Measurements from ENCODE around the gene GRID1. TPM values are rescaled to one million over a fixed set of nuclear protein-coding genes. Genes with fewer than 3 reads are reported as not detected.

The GRID1 gene
- total RNA-seq, 4 donors from 2014 or later = 1.4 to 4.9 (median 2.0) TPM

DNA sequence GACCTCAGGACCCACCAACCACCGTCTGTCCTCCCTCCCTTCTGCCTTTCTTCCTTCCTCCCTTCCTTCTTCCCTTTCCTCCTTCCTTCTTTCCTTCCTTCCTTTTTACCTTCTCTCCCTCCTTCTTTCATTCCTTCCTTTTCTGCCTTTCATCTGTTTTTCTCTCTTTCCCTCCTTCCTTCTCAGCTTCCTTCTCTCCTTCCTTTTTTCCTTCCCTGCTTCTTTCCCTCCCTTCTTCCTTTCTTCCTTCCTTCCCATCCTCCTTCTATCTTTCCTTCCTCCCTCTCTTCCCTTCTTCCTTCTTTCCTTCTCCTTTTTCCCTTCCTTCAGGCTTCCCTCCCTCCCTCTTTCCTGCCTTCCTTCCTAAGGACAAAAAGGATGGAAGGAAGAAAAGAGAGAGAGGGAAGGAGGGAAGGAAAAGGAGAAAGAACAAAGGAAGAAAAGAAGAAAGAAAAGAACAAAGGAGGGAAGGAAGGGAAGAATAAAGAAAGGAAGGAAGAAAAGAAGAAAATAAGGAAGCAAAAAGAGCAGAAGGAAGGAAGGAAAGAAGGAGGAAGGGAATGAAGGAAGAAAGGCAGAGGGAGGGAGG lies 405.0 kb downstream of the GRID1 start:
- 63 to 81% methylated on average over 1 of the region's 1 CpG for WGBS, 2 donors

DNA sequence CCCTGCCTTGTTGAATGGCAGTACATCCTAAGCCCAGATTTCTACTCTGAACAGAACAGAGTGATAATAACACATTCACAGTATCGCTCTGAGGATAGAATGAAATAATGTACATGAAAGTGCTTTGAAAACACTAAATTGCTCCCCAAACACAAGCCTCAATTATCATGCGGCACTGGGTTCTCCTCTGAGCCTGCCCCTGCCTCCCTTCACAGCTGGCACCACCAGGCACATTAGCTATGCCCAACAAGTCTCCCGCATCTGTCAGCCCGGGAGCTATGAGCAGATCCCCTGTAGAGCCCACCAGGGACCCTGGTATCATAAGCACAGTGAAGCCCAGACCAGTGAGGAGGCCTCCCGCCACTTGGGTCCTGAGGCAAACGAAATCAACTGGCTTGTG lies 405.5 kb downstream of the GRID1 start:
- intact Hi-C loops (cut with DNase I; ENCODE audit: low total_unique reads) = no loop called here
- no peak for DNase-seq (ENCODE audit: low spot score in 2 of 2)
- 88 to 93% methylated on average over 6 of the region's 6 CpGs for WGBS, 2 donors
- no peak overlapping the region for H3K4me3 ChIP-seq (ENCODE audit: low read depth, poor library complexity, severe bottlenecking)
- TF ChIP-seq, protein P1, sequence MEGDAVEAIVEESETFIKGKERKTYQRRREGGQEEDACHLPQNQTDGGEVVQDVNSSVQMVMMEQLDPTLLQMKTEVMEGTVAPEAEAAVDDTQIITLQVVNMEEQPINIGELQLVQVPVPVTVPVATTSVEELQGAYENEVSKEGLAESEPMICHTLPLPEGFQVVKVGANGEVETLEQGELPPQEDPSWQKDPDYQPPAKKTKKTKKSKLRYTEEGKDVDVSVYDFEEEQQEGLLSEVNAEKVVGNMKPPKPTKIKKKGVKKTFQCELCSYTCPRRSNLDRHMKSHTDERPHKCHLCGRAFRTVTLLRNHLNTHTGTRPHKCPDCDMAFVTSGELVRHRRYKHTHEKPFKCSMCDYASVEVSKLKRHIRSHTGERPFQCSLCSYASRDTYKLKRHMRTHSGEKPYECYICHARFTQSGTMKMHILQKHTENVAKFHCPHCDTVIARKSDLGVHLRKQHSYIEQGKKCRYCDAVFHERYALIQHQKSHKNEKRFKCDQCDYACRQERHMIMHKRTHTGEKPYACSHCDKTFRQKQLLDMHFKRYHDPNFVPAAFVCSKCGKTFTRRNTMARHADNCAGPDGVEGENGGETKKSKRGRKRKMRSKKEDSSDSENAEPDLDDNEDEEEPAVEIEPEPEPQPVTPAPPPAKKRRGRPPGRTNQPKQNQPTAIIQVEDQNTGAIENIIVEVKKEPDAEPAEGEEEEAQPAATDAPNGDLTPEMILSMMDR (IDR thresholded peaks at IDR 0.05) = no peak
- TF ChIP-seq POLR2A (IDR thresholded peaks at IDR 0.05) = no peak

More for the DNA sequence above, 405.0 kb downstream of the GRID1 start:
- intact Hi-C loops (cut with DNase I; ENCODE audit: low total_unique reads) = no loop called here
- no peak for DNase-seq (ENCODE audit: low spot score in 2 of 2)
- TF ChIP-seq, protein P1 (IDR thresholded peaks at IDR 0.05) = no peak
- no peak for TF ChIP-seq POLR2A (IDR thresholded peaks at IDR 0.05)
- no peak overlapping the region for H3K4me3 ChIP-seq (ENCODE audit: low read depth, poor library complexity, severe bottlenecking)

DNA sequence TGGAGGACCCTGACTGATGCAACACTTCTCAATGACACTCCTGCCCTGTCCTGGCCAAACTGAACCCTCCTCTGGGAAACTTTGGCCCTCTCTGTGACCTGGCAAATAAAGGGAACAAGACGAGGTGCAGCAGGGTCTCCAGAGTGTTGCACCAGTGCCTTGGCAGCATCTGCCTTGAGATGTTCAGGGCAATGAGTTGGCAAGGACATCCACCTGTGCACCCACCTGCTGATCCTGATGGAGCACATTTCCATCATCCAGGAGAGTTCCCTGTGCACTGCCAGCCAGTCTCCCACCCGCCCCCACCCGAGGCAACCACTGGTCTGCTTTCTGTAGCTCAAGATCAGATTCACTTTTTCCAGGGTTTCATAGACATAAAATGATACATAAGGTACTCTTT lies 407.4 kb downstream of the GRID1 start:
- WGBS, 2 donors = 58 to 74% methylated on average over 3 of the region's 3 CpGs
- DNase-seq (ENCODE audit: low spot score in 2 of 2) = no peak
- H3K4me3 ChIP-seq (ENCODE audit: low read depth, poor library complexity, severe bottlenecking) = no peak overlapping the region
- TF ChIP-seq, protein P1 (IDR thresholded peaks at IDR 0.05) = no peak
- TF ChIP-seq POLR2A (IDR thresholded peaks at IDR 0.05) = no peak
- intact Hi-C loops (cut with DNase I; ENCODE audit: low total_unique reads) = no loop called here

DNA sequence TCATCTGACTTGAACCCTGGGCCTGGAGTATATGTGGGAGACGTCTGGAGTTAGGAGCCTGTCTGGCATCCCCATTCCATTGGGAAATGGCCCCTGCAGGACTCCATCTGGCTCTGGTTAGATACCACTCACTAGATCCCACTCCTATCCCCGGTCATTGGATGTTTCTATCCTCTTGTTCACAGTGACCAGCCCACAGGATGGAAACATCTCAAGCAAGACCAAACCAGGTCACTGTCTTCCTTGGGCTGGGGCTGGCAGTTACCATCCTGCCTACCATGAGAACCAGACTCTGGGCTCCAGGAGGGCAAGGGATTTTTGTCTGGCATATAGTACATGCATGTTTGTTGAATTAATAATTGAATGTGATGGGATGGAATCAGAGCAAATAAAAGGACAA lies 415.7 kb downstream of the GRID1 start:
- intact Hi-C loops (cut with DNase I; ENCODE audit: low total_unique reads) = no loop called here
- H3K4me3 ChIP-seq (ENCODE audit: low read depth, poor library complexity, severe bottlenecking) = no peak overlapping the region
- TF ChIP-seq, protein P1 (IDR thresholded peaks at IDR 0.05) = no peak
- TF ChIP-seq POLR2A (IDR thresholded peaks at IDR 0.05) = no peak
- WGBS, 2 donors = 68 to 75% methylated on average over 2 of the region's 2 CpGs
- no peak for DNase-seq (ENCODE audit: low spot score in 2 of 2)

DNA sequence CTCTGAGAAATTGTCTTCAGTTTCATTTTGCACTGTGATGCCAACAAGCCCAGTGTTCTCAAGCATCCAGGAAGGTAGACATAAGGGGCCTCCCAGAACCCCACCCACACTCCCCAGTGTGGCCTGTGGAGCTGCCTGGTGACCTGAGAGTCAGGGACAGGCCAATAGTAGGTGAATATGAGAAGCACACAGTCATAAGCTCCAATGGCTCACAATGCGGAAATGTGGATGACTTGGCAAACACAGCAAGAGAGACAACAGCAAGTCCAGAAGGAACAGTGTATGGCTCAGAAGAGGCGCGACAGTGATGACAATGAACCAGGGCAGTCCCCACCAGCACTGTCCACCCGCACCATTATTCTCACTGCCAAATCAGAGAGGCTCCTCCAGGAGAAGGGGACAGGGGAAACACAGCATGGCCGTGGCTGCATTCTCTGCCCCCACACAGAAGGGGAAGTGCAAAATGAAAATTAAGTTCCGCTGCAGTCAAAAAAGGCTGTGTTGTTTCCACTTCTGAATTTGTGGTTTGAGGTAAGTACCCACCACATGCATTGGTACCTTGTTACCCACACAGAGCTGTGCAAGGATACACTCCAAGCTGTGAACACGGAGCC lies 419.8 kb downstream of the GRID1 start:
- no peak for DNase-seq (ENCODE audit: low spot score in 2 of 2)
- TF ChIP-seq POLR2A (IDR thresholded peaks at IDR 0.05) = no peak
- TF ChIP-seq, protein P1 (IDR thresholded peaks at IDR 0.05) = no peak
- intact Hi-C loops (cut with DNase I; ENCODE audit: low total_unique reads) = no loop called here
- H3K4me3 ChIP-seq (ENCODE audit: low read depth, poor library complexity, severe bottlenecking) = no peak overlapping the region
- 81 to 90% methylated on average over 7 of the region's 7 CpGs for WGBS, 2 donors

DNA sequence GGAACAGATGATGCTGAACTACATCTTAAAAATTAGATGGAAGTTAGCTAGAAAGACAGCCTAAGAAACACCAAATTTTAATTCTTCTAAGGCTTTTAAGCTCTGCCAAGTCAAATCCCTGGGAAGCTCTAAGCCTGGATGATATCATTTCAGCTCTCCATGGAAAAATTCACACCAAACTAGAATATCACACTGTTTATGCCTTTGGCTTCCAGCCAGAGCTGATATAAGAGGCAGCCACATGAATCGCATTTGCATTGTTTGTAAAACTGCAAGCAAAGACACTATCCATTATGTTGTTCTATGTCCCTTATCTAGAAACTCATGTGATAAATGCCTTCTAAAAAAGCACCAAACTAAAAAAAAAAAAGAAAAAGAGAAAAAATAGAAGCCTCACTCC lies 430.4 kb downstream of the GRID1 start:
- WGBS, 2 donors = 32 to 35% methylated on average over 1 of the region's 1 CpG
- intact Hi-C loops (cut with DNase I; ENCODE audit: low total_unique reads) = no loop called here

More for the DNA sequence above, 430.4 kb downstream of the GRID1 start:
- no peak overlapping the region for H3K4me3 ChIP-seq (ENCODE audit: low read depth, poor library complexity, severe bottlenecking)
- TF ChIP-seq, protein P1 (IDR thresholded peaks at IDR 0.05) = no peak
- no peak for TF ChIP-seq POLR2A (IDR thresholded peaks at IDR 0.05)
- no peak for DNase-seq (ENCODE audit: low spot score in 2 of 2)

All from lower leg skin (tissue), 4 donors.